Left cardiac atrium (tissue), 4 donors: ENCODE results near the gene TEAD3. TPM values are rescaled to one million over a fixed set of nuclear protein-coding genes. Genes with fewer than 3 reads are reported as not detected.
"Not testable (repeated sequence)": the region's sequence is repeated elsewhere in the genome, so short reads cannot be mapped to it uniquely, and the experiment has no call there.

ENCODE experiments used
- ATAC-seq, 2 donors: fragments of 200-7000 bp; cut with Tn5 transposase; one replicate each; pipeline ENCODE4 v1.9.1; 2020; ENCODE audit warnings: mild to moderate bottlenecking in 2 of 2, moderate library complexity in 2 of 2
- DNase-seq: peaks from one replicate; pipeline ENCODE4 v3.0.0-alpha.2; 2020
- intact Hi-C, 2 donors: fragments of 100-400 bp; cut with DNase I; formaldehyde crosslinking; loops; one replicate each; pipeline versions ENCODE4 v1.14.1 to v1.15.1; 2022 to 2023
- total RNA-seq, 2 donors: library from RNA; stranded (reverse); fragmentation: NEBNext Ultra II Directional; extraction: Animal tissue kit (Norgen Biotek cat#: 25700); gene quantifications; one replicate each; pipeline ENCODE4 v1.2.1, GENCODE V29; 2021
- donor health status: DM: no; HTN: yes; CAD: no.
- donor health status: DM: no; HTN: yes; CAD: no; lungs with severe emphysema.
- donor health status: DM: yes; HTN: yes; CAD: no.
- donor health status: Dilated cardiomyopathy.

TEAD3 gene
- total RNA-seq, 2 donors from 2014 or later = 22.4 to 39.6 TPM

GRCh38 chr6:35465646-35466045 lies 31.2 kb downstream of the TEAD3 start:
- intact Hi-C loops = no loop called here
- DNase-seq (no peak), ATAC-seq (no peak)

GRCh38 chr6:35463292-35463691 lies 33.6 kb downstream of the TEAD3 start:
- intact Hi-C loops = no loop called here
- ATAC-seq (no peak), DNase-seq (no peak)

GRCh38 chr6:35461270-35461669 lies 35.6 kb downstream of the TEAD3 start:
- intact Hi-C loops = no loop called here
- DNase-seq = no peak
- no peak for ATAC-seq

GRCh38 chr6:35457907-35458306 lies 39.0 kb downstream of the TEAD3 start:
- intact Hi-C loops = no loop called here
- ATAC-seq (no peak), DNase-seq (no peak)

GRCh38 chr6:35454391-35455110 lies 42.3 kb downstream of the TEAD3 start:
- no peak for ATAC-seq
- no peak for DNase-seq
- intact Hi-C loops = no loop called here

GRCh38 chr6:35453236-35453635 lies 43.6 kb downstream of the TEAD3 start:
- DNase-seq (no peak), ATAC-seq (no peak)
- intact Hi-C loops = no loop called here

GRCh38 chr6:35452183-35453090 lies 44.4 kb downstream of the TEAD3 start, which contains the start of gene FANCE:
Gene FANCE (plus strand): TSS chr6:35452338. CDS start chr6:35452546, 208 bp downstream.
- DNase-seq (peak; percentile 94), ATAC-seq (peak; percentile 96 to 97)
- intact Hi-C loops = no loop called here

- intact Hi-C loops = no loop called here
- ATAC-seq (no peak), DNase-seq (no peak)
These were observed 45.3 kb downstream of the TEAD3 start for GRCh38 chr6:35451354-35452182.

GRCh38 chr6:35449287-35449881 lies 47.5 kb downstream of the TEAD3 start:
- ATAC-seq (peak; percentile 53 to 62), DNase-seq (no peak)
- intact Hi-C loops = loop anchor here (1.0 to 5.0 kb wide), 2 partner anchors 107 kb away; partner anchors contain the start of gene PPARD (in 2 of the 2)

GRCh38 chr6:35448191-35448590 lies 48.7 kb downstream of the TEAD3 start:
- intact Hi-C loops = loop anchor here in 1 of 2 donors (5.0 kb wide), 1 partner anchor 106 kb away; the partner anchor contains the start of gene PPARD
- DNase-seq (no peak), ATAC-seq (no peak)

GRCh38 chr6:35445691-35446090 lies 51.2 kb downstream of the TEAD3 start:
- ATAC-seq = no peak
- intact Hi-C loops = loop anchor here in 1 of 2 donors (5.0 kb wide), 1 partner anchor 103 kb away; the partner anchor contains the start of gene PPARD
- no peak for DNase-seq

- no peak for ATAC-seq
- intact Hi-C loops = no loop called here
- DNase-seq = no peak
These were observed 53.4 kb downstream of the TEAD3 start for GRCh38 chr6:35443341-35444030.

- no peak for ATAC-seq
- intact Hi-C loops = no loop called here
- no peak for DNase-seq
These were observed 54.2 kb downstream of the TEAD3 start for GRCh38 chr6:35442693-35443092.

- intact Hi-C loops = no loop called here
- ATAC-seq (peak in 1 of 2 donors; percentile 17), DNase-seq (no peak)
These were observed 55.2 kb downstream of the TEAD3 start for GRCh38 chr6:35441642-35442041.

GRCh38 chr6:35441205-35441604 lies 55.7 kb downstream of the TEAD3 start:
- DNase-seq (peak; percentile 37), ATAC-seq (peak; percentile 88 to 91)
- intact Hi-C loops = no loop called here

GRCh38 chr6:35439308-35439707 lies 57.6 kb downstream of the TEAD3 start:
- ATAC-seq (no peak), DNase-seq (no peak)
- intact Hi-C loops = loop anchor here in 1 of 2 donors (5.0 kb wide), 1 partner anchor 147 kb away; no protein-coding TSS in a partner anchor

GRCh38 chr6:35438378-35439065 lies 58.4 kb downstream of the TEAD3 start:
- intact Hi-C loops = loop anchor here in 1 of 2 donors (5.0 kb wide), 1 partner anchor 146 kb away; no protein-coding TSS in a partner anchor

More at GRCh38 chr6:35438378-35439065, 58.4 kb downstream of the TEAD3 start:
- DNase-seq, ATAC-seq: not testable (repeated sequence)
